ENCODE measurements around the gene SLC44A5.

GRCh38 chr1:75470448-75470847, 140.5 kb downstream of the SLC44A5 start:
- TF ChIP-seq POLR2A (IDR thresholded peaks at IDR 0.05; ENCODE audit: low read depth, low read length), result no peak
- TF ChIP-seq POLR2AphosphoS5 (IDR thresholded peaks at IDR 0.05; ENCODE audit: low read depth, low read length), result no peak
